ENCODE measurements around the gene IQCH.

DNA sequence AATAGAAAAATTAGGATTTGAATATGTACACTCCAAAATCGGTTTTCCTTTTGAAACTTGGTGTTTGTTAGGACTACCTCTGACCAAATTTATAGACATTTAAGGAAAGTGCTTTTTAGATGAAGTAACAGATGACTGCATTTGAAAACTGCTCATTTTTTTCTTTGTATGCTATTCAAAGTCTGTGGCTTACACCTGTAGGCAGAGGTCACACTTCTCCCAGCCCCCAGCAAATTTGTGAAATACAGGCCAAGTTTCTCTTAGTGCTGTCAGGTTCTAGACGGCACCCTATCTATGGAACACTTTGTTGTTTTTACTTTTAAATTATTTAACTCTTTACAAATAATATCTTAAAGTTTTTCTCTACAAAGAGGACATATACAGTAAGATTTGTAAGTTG is 165.6 kb downstream of the IQCH start:
- no peak for TF ChIP-seq EP300 (IDR thresholded peaks at IDR 0.05)
- TF ChIP-seq CTCF (IDR thresholded peaks at IDR 0.05), result no peak
- TF ChIP-seq POLR2A (IDR thresholded peaks at IDR 0.05; ENCODE audit: low read length), result no peak
- no peak for TF ChIP-seq HOXA7 (CRISPR knock-in tag; IDR thresholded peaks at IDR 0.05)
- TF ChIP-seq ESRRA (IDR thresholded peaks at IDR 0.05; ENCODE audit: borderline replicate concordance, low read length), result no peak
- no peak for TF ChIP-seq CBX8 (IDR thresholded peaks at IDR 0.05)
- no peak for TF ChIP-seq GATA3 (IDR thresholded peaks at IDR 0.05; ENCODE audit: borderline replicate concordance)
- TF ChIP-seq RCOR1 (IDR thresholded peaks at IDR 0.05; ENCODE audit: low read depth, low read length), result no peak
- no peak for TF ChIP-seq USF2 (IDR thresholded peaks at IDR 0.05)
- TF ChIP-seq CHD4 (IDR thresholded peaks at IDR 0.05; ENCODE audit: borderline replicate concordance), result no peak

Data from A549 (cell line).